PC-3 (cell line): ENCODE measurements around the gene GEN1. TPM values are rescaled to one million over a fixed set of nuclear protein-coding genes. Genes with fewer than 3 reads are reported as not detected.

Experiments used
- ATAC-seq: fragments of 200-7000 bp; cut with Tn5 transposase; 2 replicates; pipeline ENCODE4 v1.9.1; 2020; ENCODE audit warnings: mild to moderate bottlenecking, moderate library complexity
- BruUV-seq: library from RNA; stranded (reverse); fragments of 400-500 nt; replicated peaks from 2 replicates; lab custom pipeline; 2021; lab: Mats Ljungman, UMichigan
- CTCF ChIA-PET: fragments of 300-600 bp; sonication (Branson Sonifier 250); formaldehyde crosslinking; loops from one replicate; lab custom pipeline; 2022; ENCODE audit warnings: antibody characterized with exemption; lab: Charles Lee
- POLR2A ChIA-PET: fragments of 300-600 bp; sonication (Branson Sonifier 250); formaldehyde crosslinking; loops from one replicate; lab custom pipeline; 2022; ENCODE audit warnings: antibody characterized with exemption; ENCODE audit not compliant: unreplicated experiment; lab: Charles Lee
- DNase-seq: peaks from one replicate; pipeline ENCODE4 v3.0.0-alpha.2; 2015
- H2AFZ ChIP-seq: fragments of 300-600 bp; sonication (generic); 2 replicates; pipeline ENCODE4 v1.6.0; 2016; ENCODE audit warnings: antibody characterized with exemption, low read length
- H3F3A ChIP-seq: fragments of 300-600 bp; sonication (generic); one replicate; pipeline ENCODE4 v1.6.0; 2017; ENCODE audit warnings: antibody characterized with exemption, low read length, control low read depth, mild to moderate bottlenecking; ENCODE audit not compliant: unreplicated experiment
- H3K27ac ChIP-seq: fragments of 300-600 bp; sonication (generic); 2 replicates; pipeline ENCODE4 v1.5.1; 2016; ENCODE audit warnings: mild to moderate bottlenecking, low read length
- H3K27me3 ChIP-seq: fragments of 300-600 bp; sonication (generic); 2 replicates; pipeline ENCODE4 v1.6.1; 2016; ENCODE audit warnings: low read length, mixed read lengths
- H3K36me3 ChIP-seq: fragments of 300-600 bp; sonication (generic); 2 replicates; pipeline ENCODE4 v1.6.1; 2016; ENCODE audit warnings: low read depth, mixed run types, low read length, mixed read lengths
- H3K4me1 ChIP-seq: fragments of 300-600 bp; sonication (generic); 2 replicates; pipeline ENCODE4 v1.5.1; 2016; ENCODE audit warnings: low read length; ENCODE audit not compliant: insufficient read depth
- H3K4me2 ChIP-seq: fragments of 300-600 bp; sonication (generic); 2 replicates; pipeline ENCODE4 v1.6.0; 2016; ENCODE audit warnings: low read length
- H3K4me3 ChIP-seq: fragments of 300-600 bp; sonication (generic); 2 replicates; pipeline ENCODE4 v1.5.1; 2016; ENCODE audit warnings: mild to moderate bottlenecking, low read length, mixed read lengths
- H3K79me2 ChIP-seq: fragments of 300-600 bp; sonication (generic); 2 replicates; pipeline ENCODE4 v1.6.1; 2017; ENCODE audit warnings: low read length, mixed read lengths
- H3K9ac ChIP-seq: fragments of 300-600 bp; sonication (generic); 2 replicates; pipeline ENCODE4 v1.6.0; 2016; ENCODE audit warnings: mild to moderate bottlenecking, low read length
- H3K9me2 ChIP-seq: fragments of 300-600 bp; sonication (generic); replicated peaks from 2 replicates; pipeline ENCODE4 v1.6.1; 2016; ENCODE audit warnings: mixed run types, low read length, mixed read lengths
- H3K9me3 ChIP-seq: fragments of 300-600 bp; sonication (generic); 2 replicates; pipeline ENCODE4 v1.6.1; 2016; ENCODE audit warnings: low read length, mixed read lengths
- H4K20me1 ChIP-seq: fragments of 300-600 bp; sonication (generic); 2 replicates; pipeline ENCODE4 v1.6.1; 2016; ENCODE audit warnings: low read length, mixed read lengths
- EZH2 ChIP-seq: fragments of 300-600 bp; sonication (generic); IDR thresholded peaks from one replicate; pipeline ENCODE4 v1.6.1; 2017; ENCODE audit warnings: antibody characterized with exemption, mild to moderate bottlenecking, low read length; ENCODE audit not compliant: unreplicated experiment
- EZH2phosphoT487 ChIP-seq: fragments of 300-600 bp; sonication (generic); IDR thresholded peaks from 2 replicates; pipeline ENCODE4 v1.6.1; 2018; ENCODE audit warnings: mild to moderate bottlenecking, antibody characterized with exemption, low read length, borderline replicate concordance
- intact Hi-C: fragments of 100-400 bp; cut with micrococcal nuclease; formaldehyde crosslinking; loops from 2 replicates; pipeline ENCODE4 v1.9.0; 2023
- total RNA-seq: library from RNA; depleted of rRNA; stranded (reverse); fragments of >200 nt; gene quantifications from 2 replicates; pipeline ENCODE4 v1.2.3, GENCODE V29; 2014
- TF ChIP-seq, protein P1 (sequence below): fragments of 300-600 bp; sonication (generic); conservative IDR thresholded peaks from 2 replicates; pipeline ENCODE4 v1.5.1; 2017; ENCODE audit warnings: antibody characterized with exemption, low read depth, mild to moderate bottlenecking, low read length

GEN1 gene
- total RNA-seq, 1 experiment from 2014 or later: 21.4 TPM

GRCh38 chr2:17765398-17765797, 11.5 kb downstream of the GEN1 start:
- intact Hi-C loops: no loop called here
- no peak overlapping the region for H3K9ac ChIP-seq
- H3K4me1 ChIP-seq: no peaks in the 10 kb centered on the region
- DNase-seq (no peak), ATAC-seq (no peak)
- no peaks in the 10 kb centered on the region for H3K9me2 ChIP-seq
- H3K9me3 ChIP-seq: no peaks in the 10 kb centered on the region
- peaks cover 34% of the 10 kb centered on the region; the same call in 1 of the 2 replicates for H3K36me3 ChIP-seq
- no TSS peak for BruUV-seq
- H3K4me2 ChIP-seq: no peak overlapping the region
- H2AFZ ChIP-seq: no peak overlapping the region
- H3K79me2 ChIP-seq: no peaks in the 10 kb centered on the region
- H3K4me3 ChIP-seq: no peak overlapping the region
- H3K27ac ChIP-seq: no peak overlapping the region
- no peaks in the 10 kb centered on the region for H3F3A ChIP-seq
- H3K27me3 ChIP-seq: no peaks in the 10 kb centered on the region
- CTCF ChIA-PET: no interaction called here
- POLR2A ChIA-PET: no interaction called here
- no peaks in the 10 kb centered on the region for H4K20me1 ChIP-seq
- TF ChIP-seq EZH2phosphoT487: no peak
- TF ChIP-seq, protein P1, sequence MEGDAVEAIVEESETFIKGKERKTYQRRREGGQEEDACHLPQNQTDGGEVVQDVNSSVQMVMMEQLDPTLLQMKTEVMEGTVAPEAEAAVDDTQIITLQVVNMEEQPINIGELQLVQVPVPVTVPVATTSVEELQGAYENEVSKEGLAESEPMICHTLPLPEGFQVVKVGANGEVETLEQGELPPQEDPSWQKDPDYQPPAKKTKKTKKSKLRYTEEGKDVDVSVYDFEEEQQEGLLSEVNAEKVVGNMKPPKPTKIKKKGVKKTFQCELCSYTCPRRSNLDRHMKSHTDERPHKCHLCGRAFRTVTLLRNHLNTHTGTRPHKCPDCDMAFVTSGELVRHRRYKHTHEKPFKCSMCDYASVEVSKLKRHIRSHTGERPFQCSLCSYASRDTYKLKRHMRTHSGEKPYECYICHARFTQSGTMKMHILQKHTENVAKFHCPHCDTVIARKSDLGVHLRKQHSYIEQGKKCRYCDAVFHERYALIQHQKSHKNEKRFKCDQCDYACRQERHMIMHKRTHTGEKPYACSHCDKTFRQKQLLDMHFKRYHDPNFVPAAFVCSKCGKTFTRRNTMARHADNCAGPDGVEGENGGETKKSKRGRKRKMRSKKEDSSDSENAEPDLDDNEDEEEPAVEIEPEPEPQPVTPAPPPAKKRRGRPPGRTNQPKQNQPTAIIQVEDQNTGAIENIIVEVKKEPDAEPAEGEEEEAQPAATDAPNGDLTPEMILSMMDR: no peak

DNA sequence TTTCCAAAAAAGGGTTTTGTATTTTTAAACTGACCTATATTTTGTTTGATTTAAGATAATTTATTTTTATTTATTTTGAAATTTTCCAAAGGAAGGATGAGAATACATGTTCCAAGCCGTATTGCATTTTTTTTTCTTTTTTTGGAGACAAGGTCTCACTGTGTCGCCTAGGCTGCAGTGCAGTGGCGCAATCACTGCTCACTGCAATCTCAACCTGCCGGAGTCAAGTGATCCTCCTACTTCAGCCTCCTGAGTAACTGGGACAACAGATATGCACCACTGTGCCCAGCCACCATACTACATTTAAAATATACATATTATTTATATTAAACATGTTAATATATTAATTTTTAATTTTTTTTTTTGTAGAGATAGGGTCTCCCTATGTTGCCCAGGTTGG, 15.0 kb downstream of the GEN1 start:
- no TSS peak for BruUV-seq
- Histone ChIP-seq H3K9me3 (no peaks in the 10 kb centered on the region), H3K4me3 (no peak overlapping the region), H3K27me3 (no peaks in the 10 kb centered on the region), H3K36me3 (peaks cover 42% of the 10 kb centered on the region; the same call in 1 of the 2 replicates), H3K9ac (no peak overlapping the region), H3F3A (no peaks in the 10 kb centered on the region), H3K4me1 (no peaks in the 10 kb centered on the region), H2AFZ (no peak overlapping the region), H4K20me1 (no peaks in the 10 kb centered on the region), H3K9me2 (no peaks in the 10 kb centered on the region), H3K79me2 (no peaks in the 10 kb centered on the region), H3K27ac (no peak overlapping the region), H3K4me2 (no peak overlapping the region)
- intact Hi-C loops: no loop called here
- ATAC-seq (no peak), DNase-seq (no peak)
- no peak for TF ChIP-seq EZH2phosphoT487
- TF ChIP-seq, protein P1: no peak
- no peak for TF ChIP-seq EZH2
- ChIA-PET POLR2A (no interaction called here), CTCF (no interaction called here)

DNA sequence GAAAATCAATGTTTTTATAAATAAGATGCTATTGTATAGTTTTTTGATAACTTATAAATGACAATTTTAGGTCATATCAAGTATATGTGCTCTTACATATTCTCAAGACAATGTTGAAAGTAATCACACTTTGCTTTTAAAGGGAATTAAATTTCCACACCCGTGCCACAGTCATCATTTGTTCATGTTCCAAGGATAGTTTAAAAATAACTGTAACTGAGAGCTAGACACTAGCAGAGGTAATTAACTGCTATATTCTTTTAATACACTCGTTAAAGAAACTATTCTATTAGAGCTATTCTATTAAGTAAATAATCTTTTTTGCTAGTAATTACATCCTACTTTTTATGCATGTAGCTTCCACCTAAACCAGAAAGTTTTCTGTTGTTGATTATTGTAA, 18.0 kb downstream of the GEN1 start:
- no TSS peak for BruUV-seq
- H3K4me1 ChIP-seq: no peaks in the 10 kb centered on the region
- ChIA-PET CTCF (no interaction called here), POLR2A (no interaction called here)
- H4K20me1 ChIP-seq: no peaks in the 10 kb centered on the region
- no peak overlapping the region for H3K9ac ChIP-seq
- intact Hi-C loops: no loop called here
- TF ChIP-seq, protein P1: no peak
- TF ChIP-seq EZH2phosphoT487: no peak
- TF ChIP-seq EZH2: no peak
- H3K4me2 ChIP-seq: no peak overlapping the region
- no peaks in the 10 kb centered on the region for H3F3A ChIP-seq
- no peaks in the 10 kb centered on the region for H3K9me3 ChIP-seq
- H3K27me3 ChIP-seq: no peaks in the 10 kb centered on the region
- H2AFZ ChIP-seq: no peak overlapping the region
- H3K79me2 ChIP-seq: no peaks in the 10 kb centered on the region
- H3K4me3 ChIP-seq: no peak overlapping the region
- ATAC-seq (no peak), DNase-seq (no peak)
- peaks cover 42% of the 10 kb centered on the region for H3K36me3 ChIP-seq
- H3K9me2 ChIP-seq: no peaks in the 10 kb centered on the region
- no peak overlapping the region for H3K27ac ChIP-seq
